ENCODE results near the gene HOXB9. TPM values are rescaled to one million over a fixed set of nuclear protein-coding genes. Genes with fewer than 3 reads are reported as not detected.

Gene HOXB9
- total RNA-seq, 1 donor from 2014 or later, result 0.20 TPM

DNA sequence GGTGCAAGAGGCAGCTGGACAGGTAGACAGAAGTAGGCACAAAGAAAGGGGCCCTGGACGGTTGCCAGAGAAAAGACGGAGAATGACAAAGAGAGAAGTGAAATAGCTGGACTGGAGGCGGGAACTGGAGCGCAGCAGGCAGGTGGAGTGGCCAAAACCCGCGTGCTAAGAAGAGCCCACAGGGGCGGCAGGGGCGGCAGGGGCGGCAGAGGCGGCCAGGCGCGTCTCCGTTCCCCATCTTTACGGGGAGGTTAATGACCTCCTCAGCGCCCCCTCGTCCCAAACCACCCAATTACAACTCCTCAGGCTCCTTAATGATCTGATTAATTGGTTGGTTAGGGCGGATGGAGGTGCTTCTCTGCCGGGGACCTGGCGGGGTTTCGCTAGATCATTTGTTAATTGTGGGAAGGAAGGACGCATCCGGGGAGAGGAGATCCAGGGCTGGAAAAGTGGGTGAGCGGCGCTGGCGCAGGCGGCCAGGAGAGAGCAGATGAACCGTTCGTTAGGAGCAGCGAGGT, 15.4 kb upstream of the HOXB9 start:
- DNase-seq (ENCODE audit: low spot score), result no peak
- TF ChIP-seq CTCF (IDR thresholded peaks at IDR 0.05), result no peak
- Mint-ChIP-seq H3K4me3 (ENCODE audit: unreplicated experiment) (no peak overlapping the region), H3K27ac (ENCODE audit: unreplicated experiment) (no peak overlapping the region), H3K27me3 (ENCODE audit: low read depth) (peaks cover 90% of the 10 kb centered on the region), H3K36me3 (ENCODE audit: low read depth) (no peaks in the 10 kb centered on the region), H3K4me1 (ENCODE audit: low read depth) (peaks cover 3% of the 10 kb centered on the region), H3K9me3 (ENCODE audit: low read depth) (no peaks in the 10 kb centered on the region)

- peaks cover 94% of the 10 kb centered on the region for H3K27me3 Mint-ChIP-seq (ENCODE audit: low read depth)
- DNase-seq (ENCODE audit: low spot score), result no peak
- H3K27ac Mint-ChIP-seq (ENCODE audit: unreplicated experiment), result no peak overlapping the region
- no peaks in the 10 kb centered on the region for H3K9me3 Mint-ChIP-seq (ENCODE audit: low read depth)
- TF ChIP-seq CTCF (IDR thresholded peaks at IDR 0.05), result no peak
- H3K4me3 Mint-ChIP-seq (ENCODE audit: unreplicated experiment), result no peak overlapping the region
- H3K4me1 Mint-ChIP-seq (ENCODE audit: low read depth), result peaks cover 4% of the 10 kb centered on the region
- H3K36me3 Mint-ChIP-seq (ENCODE audit: low read depth), result no peaks in the 10 kb centered on the region
Observed at GRCh38 chr17:48640858-48641180, 14.7 kb upstream of the HOXB9 start.

GRCh38 chr17:48639982-48640857, 14.1 kb upstream of the HOXB9 start:
- DNase-seq (ENCODE audit: low spot score), result no peak
- Mint-ChIP-seq H3K4me3 (ENCODE audit: unreplicated experiment) (no peak overlapping the region), H3K9me3 (ENCODE audit: low read depth) (no peaks in the 10 kb centered on the region), H3K4me1 (ENCODE audit: low read depth) (peaks cover 4% of the 10 kb centered on the region), H3K27ac (ENCODE audit: unreplicated experiment) (no peak overlapping the region), H3K27me3 (ENCODE audit: low read depth) (peaks cover 94% of the 10 kb centered on the region), H3K36me3 (ENCODE audit: low read depth) (no peaks in the 10 kb centered on the region)
- no peak for TF ChIP-seq CTCF (IDR thresholded peaks at IDR 0.05)

DNA sequence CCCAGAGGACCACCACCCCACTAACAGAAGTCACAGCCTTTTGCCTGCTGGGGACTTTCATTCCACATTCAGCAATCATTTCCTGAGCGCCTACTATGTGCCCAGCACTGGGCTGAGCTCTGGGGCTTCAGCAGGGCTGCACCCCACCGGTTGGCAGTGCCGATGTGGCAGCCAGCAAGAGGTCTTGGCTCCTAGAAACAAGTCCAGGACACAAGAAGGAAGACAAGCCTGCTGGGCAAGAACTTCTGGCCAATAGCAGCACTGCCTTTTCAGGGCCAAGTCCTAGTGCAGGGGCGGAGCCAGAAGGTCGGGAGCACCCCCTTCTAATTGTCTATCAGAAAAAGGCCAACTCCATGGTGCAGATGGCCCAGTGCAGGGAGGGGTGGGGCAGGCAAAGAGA, 13.0 kb upstream of the HOXB9 start:
- no peak overlapping the region for H3K27ac Mint-ChIP-seq (ENCODE audit: unreplicated experiment)
- no peak overlapping the region for H3K4me3 Mint-ChIP-seq (ENCODE audit: unreplicated experiment)
- DNase-seq (ENCODE audit: low spot score), result no peak
- no peaks in the 10 kb centered on the region for H3K36me3 Mint-ChIP-seq (ENCODE audit: low read depth)
- peaks cover 93% of the 10 kb centered on the region for H3K27me3 Mint-ChIP-seq (ENCODE audit: low read depth)
- H3K9me3 Mint-ChIP-seq (ENCODE audit: low read depth), result no peaks in the 10 kb centered on the region
- H3K4me1 Mint-ChIP-seq (ENCODE audit: low read depth), result peaks cover 4% of the 10 kb centered on the region
- no peak for TF ChIP-seq CTCF (IDR thresholded peaks at IDR 0.05)

- no peak overlapping the region for H3K27ac Mint-ChIP-seq (ENCODE audit: unreplicated experiment)
- no peak for DNase-seq (ENCODE audit: low spot score)
- H3K36me3 Mint-ChIP-seq (ENCODE audit: low read depth), result no peaks in the 10 kb centered on the region
- H3K4me3 Mint-ChIP-seq (ENCODE audit: unreplicated experiment), result no peak overlapping the region
- H3K9me3 Mint-ChIP-seq (ENCODE audit: low read depth), result no peaks in the 10 kb centered on the region
- H3K4me1 Mint-ChIP-seq (ENCODE audit: low read depth), result peaks cover 4% of the 10 kb centered on the region
- TF ChIP-seq CTCF (IDR thresholded peaks at IDR 0.05), result no peak
- peaks cover 87% of the 10 kb centered on the region for H3K27me3 Mint-ChIP-seq (ENCODE audit: low read depth)
Observed at GRCh38 chr17:48637323-48638260, 11.4 kb upstream of the HOXB9 start.
